PC-9 (cell line): ENCODE data around the gene LLCFC1. TPM values are rescaled to one million over a fixed set of nuclear protein-coding genes. Genes with fewer than 3 reads are reported as not detected.

Experiments used
- BruUV-seq: library from RNA; stranded (reverse); fragments of 400-500 nt; replicated peaks from 2 replicates; lab custom pipeline; 2021; lab: Mats Ljungman, UMichigan
- CTCF ChIA-PET: fragments of 300-600 bp; sonication (Branson Sonifier 250); formaldehyde crosslinking; loops from one replicate; lab custom pipeline; 2022; ENCODE audit warnings: antibody characterized with exemption; lab: Charles Lee
- POLR2A ChIA-PET: fragments of 300-600 bp; sonication (Branson Sonifier 250); formaldehyde crosslinking; loops from one replicate; lab custom pipeline; 2022; ENCODE audit warnings: antibody characterized with exemption; ENCODE audit not compliant: unreplicated experiment; lab: Charles Lee
- DNase-seq, 2 experiments: peaks; one replicate each; pipeline versions ENCODE4 v3.0.0 to v3.0.0-alpha.2; 2015 to 2022; ENCODE audit warnings: mixed read lengths in 1 of 2
- H2AFZ ChIP-seq: fragments of 200-600 bp; sonication (generic); 2 replicates; pipeline ENCODE4 v1.8.1; 2017; ENCODE audit warnings: antibody characterized with exemption
- H3F3A ChIP-seq: fragments of 200-600 bp; sonication (generic); 2 replicates; pipeline ENCODE4 v1.8.1; 2017; ENCODE audit warnings: antibody characterized with exemption, mild to moderate bottlenecking, low read depth; ENCODE audit not compliant: insufficient read depth
- H3K27ac ChIP-seq: fragments of 200-600 bp; sonication (generic); 2 replicates; pipeline ENCODE4 v1.6.1; 2016; ENCODE audit warnings: mixed run types
- H3K27me3 ChIP-seq: fragments of 200-600 bp; sonication (generic); 2 replicates; pipeline ENCODE4 v1.6.1; 2016; ENCODE audit warnings: low read depth, mixed run types; ENCODE audit not compliant: insufficient read depth
- H3K36me3 ChIP-seq: fragments of 200-600 bp; sonication (generic); 2 replicates; pipeline ENCODE4 v1.6.1; 2016; ENCODE audit warnings: low read depth, mixed run types
- H3K4me1 ChIP-seq: fragments of 200-600 bp; sonication (generic); replicated peaks from 2 replicates; pipeline ENCODE4 v1.6.1; 2016; ENCODE audit warnings: mixed run types; ENCODE audit not compliant: insufficient read depth
- H3K4me2 ChIP-seq: fragments of 200-600 bp; sonication (generic); 2 replicates; pipeline ENCODE4 v1.6.1; 2017; ENCODE audit warnings: mixed run types
- H3K4me3 ChIP-seq: fragments of 200-600 bp; sonication (generic); 2 replicates; pipeline ENCODE4 v1.6.1; 2016; ENCODE audit warnings: mixed run types
- H3K79me2 ChIP-seq: fragments of 200-600 bp; sonication (generic); 2 replicates; pipeline ENCODE4 v1.6.1; 2017; ENCODE audit warnings: low read depth, mixed run types
- H3K9me2 ChIP-seq: fragments of 200-600 bp; sonication (generic); 2 replicates; pipeline ENCODE4 v1.8.1; 2017; ENCODE audit warnings: mild to moderate bottlenecking; ENCODE audit not compliant: insufficient read depth
- H3K9me3 ChIP-seq: fragments of 200-600 bp; sonication (generic); 2 replicates; pipeline ENCODE4 v1.8.1; 2016; ENCODE audit warnings: low read depth; ENCODE audit not compliant: insufficient read depth
- H4K20me1 ChIP-seq: fragments of 200-600 bp; sonication (generic); 2 replicates; pipeline ENCODE4 v1.8.1; 2017; ENCODE audit not compliant: insufficient read depth
- CTCF ChIP-seq: fragments of 200-600 bp; sonication (generic); conservative IDR thresholded peaks from 2 replicates; pipeline ENCODE4 v1.6.1; 2017; ENCODE audit warnings: mixed run types, antibody characterized with exemption, mild to moderate bottlenecking, moderate library complexity
- EZH2 ChIP-seq: fragments of 200-600 bp; sonication (generic); IDR thresholded peaks from 2 replicates; pipeline ENCODE4 v1.8.0; 2017; ENCODE audit warnings: antibody characterized with exemption, low read depth
- intact Hi-C: fragments of 100-400 bp; cut with micrococcal nuclease; formaldehyde crosslinking; loops from one replicate; pipeline ENCODE4 v1.10.0; 2022; ENCODE audit not compliant: unreplicated experiment
- total RNA-seq: library from RNA; stranded (reverse); gene quantifications from 2 replicates; pipeline ENCODE4 v1.2.3, GENCODE V29; 2021

Gene LLCFC1
- total RNA-seq, 1 experiment from 2014 or later = not detected

- Histone ChIP-seq H3F3A (peaks cover 14% of the 10 kb centered on the region; the same call in 1 of the 2 replicates), H2AFZ (no peak overlapping the region), H3K36me3 (no peaks in the 10 kb centered on the region), H3K79me2 (no peaks in the 10 kb centered on the region), H3K9me2 (no peaks in the 10 kb centered on the region), H3K4me1 (peaks cover 37% of the 10 kb centered on the region), H3K27me3 (no peaks in the 10 kb centered on the region), H3K4me2 (peak overlapping the region; percentile 10; the same call in 1 of the 2 replicates), H3K27ac (no peak overlapping the region), H4K20me1 (no peaks in the 10 kb centered on the region), H3K4me3 (no peak overlapping the region), H3K9me3 (no peaks in the 10 kb centered on the region)
- DNase-seq = no peak
- POLR2A ChIA-PET = interaction anchor here (0.6 kb wide), 1 partner anchor 466 kb away, joined by 4 read pairs; no protein-coding TSS in a partner anchor
- TF ChIP-seq CTCF = no peak
- no peak for TF ChIP-seq EZH2
- no TSS peak for BruUV-seq
- CTCF ChIA-PET = interaction anchor here (0.7 kb wide), 2 partner anchors 13 to 48 kb away, joined by 3 read pairs; no protein-coding TSS in a partner anchor
- intact Hi-C loops = loop anchor here (2.0 to 5.0 kb wide), 3 partner anchors 41 to 84 kb away; no protein-coding TSS in a partner anchor
These were observed 25.7 kb upstream of the LLCFC1 start for GRCh38 chr7:142913566-142913965.

- no TSS peak for BruUV-seq
- no peaks in the 10 kb centered on the region for H3K27me3 ChIP-seq
- H3K9me2 ChIP-seq = no peaks in the 10 kb centered on the region
- intact Hi-C loops = loop anchor here (5.0 kb wide), 1 partner anchor 83 kb away; no protein-coding TSS in a partner anchor
- no peak overlapping the region; the same call in 1 of the 2 replicates for H3K4me2 ChIP-seq
- no peaks in the 10 kb centered on the region for H3K9me3 ChIP-seq
- no peaks in the 10 kb centered on the region for H3K36me3 ChIP-seq
- no peak overlapping the region for H3K4me3 ChIP-seq
- H4K20me1 ChIP-seq = no peaks in the 10 kb centered on the region
- peaks cover 14% of the 10 kb centered on the region; the same call in 1 of the 2 replicates for H3F3A ChIP-seq
- H3K79me2 ChIP-seq = no peaks in the 10 kb centered on the region
- H3K4me1 ChIP-seq = peaks cover 36% of the 10 kb centered on the region
- H3K27ac ChIP-seq = no peak overlapping the region
- POLR2A ChIA-PET = no interaction called here
- TF ChIP-seq EZH2 (no peak), CTCF (no peak)
- CTCF ChIA-PET = no interaction called here
- no peak overlapping the region for H2AFZ ChIP-seq
- no peak for DNase-seq
These were observed 25.2 kb upstream of the LLCFC1 start for GRCh38 chr7:142914121-142914520.

GRCh38 chr7:142915315-142915714 is 24.0 kb upstream of the LLCFC1 start:
- Histone ChIP-seq H3F3A (peaks cover 3% of the 10 kb centered on the region; the same call in 1 of the 2 replicates), H3K4me2 (no peak overlapping the region), H3K27me3 (no peaks in the 10 kb centered on the region), H3K4me1 (peaks cover 25% of the 10 kb centered on the region), H3K27ac (no peak overlapping the region), H2AFZ (no peak overlapping the region), H3K4me3 (no peak overlapping the region), H3K79me2 (no peaks in the 10 kb centered on the region), H4K20me1 (no peaks in the 10 kb centered on the region), H3K9me2 (no peaks in the 10 kb centered on the region), H3K9me3 (no peaks in the 10 kb centered on the region), H3K36me3 (no peaks in the 10 kb centered on the region)
- POLR2A ChIA-PET = no interaction called here
- DNase-seq = no peak
- intact Hi-C loops = no loop called here
- CTCF ChIA-PET = interaction anchor here (0.7 kb wide), 1 partner anchor 507 kb away, joined by 3 read pairs; no protein-coding TSS in a partner anchor
- BruUV-seq = no TSS peak
- TF ChIP-seq CTCF (no peak), EZH2 (no peak)
